ENCODE data around the gene MEGF9. TPM values are rescaled to one million over a fixed set of nuclear protein-coding genes. Genes with fewer than 3 reads are reported as not detected.

MEGF9 gene
- total RNA-seq, 1 donor from 2014 or later: 2.6 TPM

DNA sequence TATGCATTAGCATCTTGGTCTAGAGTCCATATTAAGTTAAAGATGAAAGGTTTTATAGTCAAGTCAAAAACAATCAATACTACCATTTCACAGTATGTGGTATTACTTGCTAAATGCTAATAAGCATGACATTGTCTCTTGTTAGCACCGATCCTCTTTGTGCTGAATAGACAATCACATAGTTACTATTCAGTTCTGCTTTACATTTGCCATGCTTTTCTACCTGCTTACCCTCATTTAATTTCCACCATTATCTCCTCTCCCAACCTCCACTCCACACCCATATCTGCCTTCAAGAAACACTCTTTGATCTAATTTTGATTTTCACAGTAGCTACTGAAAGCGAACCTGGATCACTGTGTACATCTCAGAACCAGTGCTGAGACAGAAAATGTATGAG, 16.8 kb downstream of the MEGF9 start:
- no peak overlapping the region for H3K4me3 Mint-ChIP-seq (ENCODE audit: unreplicated experiment)
- TF ChIP-seq, protein P1, sequence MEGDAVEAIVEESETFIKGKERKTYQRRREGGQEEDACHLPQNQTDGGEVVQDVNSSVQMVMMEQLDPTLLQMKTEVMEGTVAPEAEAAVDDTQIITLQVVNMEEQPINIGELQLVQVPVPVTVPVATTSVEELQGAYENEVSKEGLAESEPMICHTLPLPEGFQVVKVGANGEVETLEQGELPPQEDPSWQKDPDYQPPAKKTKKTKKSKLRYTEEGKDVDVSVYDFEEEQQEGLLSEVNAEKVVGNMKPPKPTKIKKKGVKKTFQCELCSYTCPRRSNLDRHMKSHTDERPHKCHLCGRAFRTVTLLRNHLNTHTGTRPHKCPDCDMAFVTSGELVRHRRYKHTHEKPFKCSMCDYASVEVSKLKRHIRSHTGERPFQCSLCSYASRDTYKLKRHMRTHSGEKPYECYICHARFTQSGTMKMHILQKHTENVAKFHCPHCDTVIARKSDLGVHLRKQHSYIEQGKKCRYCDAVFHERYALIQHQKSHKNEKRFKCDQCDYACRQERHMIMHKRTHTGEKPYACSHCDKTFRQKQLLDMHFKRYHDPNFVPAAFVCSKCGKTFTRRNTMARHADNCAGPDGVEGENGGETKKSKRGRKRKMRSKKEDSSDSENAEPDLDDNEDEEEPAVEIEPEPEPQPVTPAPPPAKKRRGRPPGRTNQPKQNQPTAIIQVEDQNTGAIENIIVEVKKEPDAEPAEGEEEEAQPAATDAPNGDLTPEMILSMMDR (IDR thresholded peaks at IDR 0.05; ENCODE audit: unreplicated experiment): no peak
- no peak for DNase-seq (ENCODE audit: low spot score)
- H3K36me3 Mint-ChIP-seq (ENCODE audit: low read depth, unreplicated experiment): no peaks in the 10 kb centered on the region
- H3K27me3 Mint-ChIP-seq (ENCODE audit: unreplicated experiment): no peaks in the 10 kb centered on the region
- peaks cover 8% of the 10 kb centered on the region for H3K4me1 Mint-ChIP-seq (ENCODE audit: unreplicated experiment)
- H3K27ac Mint-ChIP-seq (ENCODE audit: unreplicated experiment): no peak overlapping the region
- H3K9me3 Mint-ChIP-seq (ENCODE audit: unreplicated experiment): no peaks in the 10 kb centered on the region

DNA sequence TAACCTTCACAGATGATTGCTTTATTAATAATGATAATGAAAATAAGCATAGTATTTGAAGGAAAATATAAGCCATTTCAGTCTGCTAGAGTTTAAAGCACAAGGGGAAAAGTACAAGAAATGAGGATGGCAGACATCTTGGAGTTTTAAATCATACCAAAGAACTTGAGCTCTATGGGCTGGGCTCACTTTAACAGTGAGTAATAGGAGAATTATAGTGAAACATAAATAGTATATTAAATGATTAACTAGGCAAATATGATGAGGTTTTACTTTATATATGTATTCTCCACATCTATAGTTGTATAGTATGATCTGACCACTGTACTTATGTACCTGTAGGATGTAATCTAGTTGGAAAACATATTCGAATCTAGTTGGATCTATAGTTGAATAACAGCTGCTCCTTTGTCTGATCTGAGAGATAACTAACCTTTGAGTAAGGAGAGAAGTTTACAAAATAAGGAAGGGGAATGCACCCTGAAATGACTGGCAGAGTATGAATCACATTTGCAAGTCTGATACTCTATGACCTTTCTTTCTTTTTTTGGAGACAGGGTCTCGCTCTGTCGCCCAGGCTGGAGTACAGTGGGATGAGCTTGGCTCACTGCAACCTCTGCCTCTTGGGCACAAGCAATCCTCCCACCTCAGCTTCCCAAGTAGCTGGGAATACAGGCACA, 17.6 kb downstream of the MEGF9 start:
- H3K27ac Mint-ChIP-seq (ENCODE audit: unreplicated experiment): no peak overlapping the region
- H3K27me3 Mint-ChIP-seq (ENCODE audit: unreplicated experiment): peaks cover 2% of the 10 kb centered on the region
- no peak overlapping the region for H3K4me3 Mint-ChIP-seq (ENCODE audit: unreplicated experiment)
- DNase-seq (ENCODE audit: low spot score): no peak
- TF ChIP-seq, protein P1 (IDR thresholded peaks at IDR 0.05; ENCODE audit: unreplicated experiment): no peak
- H3K9me3 Mint-ChIP-seq (ENCODE audit: unreplicated experiment): no peaks in the 10 kb centered on the region
- peaks cover 9% of the 10 kb centered on the region for H3K4me1 Mint-ChIP-seq (ENCODE audit: unreplicated experiment)
- H3K36me3 Mint-ChIP-seq (ENCODE audit: low read depth, unreplicated experiment): no peaks in the 10 kb centered on the region

DNA sequence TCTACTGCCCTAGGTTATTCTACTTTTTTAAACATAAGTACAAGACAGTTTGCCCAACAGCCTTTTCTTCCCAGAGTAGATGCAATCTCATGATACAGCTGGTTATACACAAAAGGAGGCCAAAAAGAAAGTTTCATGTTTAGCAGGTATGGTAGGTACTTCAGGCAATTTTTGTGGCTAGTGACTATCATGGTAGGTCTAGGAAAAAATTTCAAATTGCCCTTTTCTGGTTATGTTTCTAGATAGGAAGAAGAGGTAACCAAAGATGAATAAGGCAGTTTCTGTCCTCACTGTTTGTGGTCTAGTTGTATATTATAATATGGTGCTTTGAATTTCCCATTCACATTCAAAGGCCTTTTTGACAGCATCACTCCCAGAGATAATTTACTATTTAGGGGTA, 19.7 kb downstream of the MEGF9 start:
- DNase-seq (ENCODE audit: low spot score): no peak
- Mint-ChIP-seq H3K4me3 (ENCODE audit: unreplicated experiment) (no peak overlapping the region), H3K27ac (ENCODE audit: unreplicated experiment) (no peak overlapping the region), H3K36me3 (ENCODE audit: low read depth, unreplicated experiment) (no peaks in the 10 kb centered on the region), H3K9me3 (ENCODE audit: unreplicated experiment) (no peaks in the 10 kb centered on the region), H3K27me3 (ENCODE audit: unreplicated experiment) (peaks cover 2% of the 10 kb centered on the region), H3K4me1 (ENCODE audit: unreplicated experiment) (peaks cover 9% of the 10 kb centered on the region)
- TF ChIP-seq, protein P1 (IDR thresholded peaks at IDR 0.05; ENCODE audit: unreplicated experiment): no peak

DNA sequence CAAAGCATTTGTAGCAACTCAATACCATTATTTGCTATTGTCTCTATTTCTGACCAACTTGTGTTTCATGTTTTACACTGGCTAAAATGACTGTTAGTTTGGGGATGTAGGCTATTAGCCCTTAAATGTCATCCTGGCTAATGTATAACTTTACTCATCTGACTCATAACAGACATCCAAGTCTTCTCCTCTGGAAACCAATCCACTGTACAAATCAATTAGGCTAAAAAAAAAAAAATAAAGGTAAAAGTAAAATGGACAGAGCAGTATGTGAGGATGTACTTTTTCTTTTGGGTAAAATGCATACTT, 20.6 kb downstream of the MEGF9 start:
- TF ChIP-seq, protein P1 (IDR thresholded peaks at IDR 0.05; ENCODE audit: unreplicated experiment): no peak
- Mint-ChIP-seq H3K36me3 (ENCODE audit: low read depth, unreplicated experiment) (no peaks in the 10 kb centered on the region), H3K27ac (ENCODE audit: unreplicated experiment) (no peak overlapping the region), H3K4me3 (ENCODE audit: unreplicated experiment) (no peak overlapping the region), H3K4me1 (ENCODE audit: unreplicated experiment) (peaks cover 9% of the 10 kb centered on the region), H3K27me3 (ENCODE audit: unreplicated experiment) (peaks cover 2% of the 10 kb centered on the region), H3K9me3 (ENCODE audit: unreplicated experiment) (no peaks in the 10 kb centered on the region)
- DNase-seq (ENCODE audit: low spot score): no peak

DNA sequence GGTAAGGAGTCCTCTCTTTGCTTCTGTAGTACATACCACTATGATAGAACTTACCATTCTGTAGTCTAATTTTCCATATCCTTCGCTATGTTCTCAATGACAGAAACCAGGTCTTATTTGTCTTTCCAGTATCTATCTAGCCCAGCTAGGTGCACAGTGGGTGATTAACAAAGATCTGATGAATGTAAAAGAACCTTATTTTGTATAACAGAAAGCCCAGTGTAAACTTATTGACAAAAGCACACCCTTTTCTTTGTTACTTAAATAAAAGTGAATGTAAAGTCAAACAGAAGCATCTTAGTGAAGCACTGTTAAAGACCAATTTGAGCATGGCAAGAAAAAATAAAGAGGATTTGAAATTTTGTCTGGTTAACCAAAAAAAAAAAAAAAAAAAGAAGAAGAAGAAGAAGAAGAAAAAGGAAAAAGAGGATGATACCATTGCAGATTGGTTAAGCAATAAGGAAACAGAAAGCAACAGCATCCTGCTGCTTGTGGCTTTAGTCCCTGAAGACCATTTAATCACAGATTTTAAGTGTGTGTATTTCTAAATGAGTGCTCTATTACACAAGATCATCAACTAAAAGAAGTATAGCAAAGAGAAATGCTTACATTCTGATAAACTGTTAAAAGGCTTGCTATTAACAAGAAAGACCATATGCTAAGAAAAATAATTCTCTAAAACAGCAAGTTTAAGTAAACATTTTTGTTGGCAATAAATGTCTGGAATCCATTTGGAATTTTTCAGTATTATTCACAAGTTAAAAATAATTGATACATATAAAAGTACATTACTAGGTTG, 21.2 kb downstream of the MEGF9 start:
- no peak overlapping the region for H3K4me3 Mint-ChIP-seq (ENCODE audit: unreplicated experiment)
- peaks cover 9% of the 10 kb centered on the region for H3K4me1 Mint-ChIP-seq (ENCODE audit: unreplicated experiment)
- H3K27ac Mint-ChIP-seq (ENCODE audit: unreplicated experiment): no peak overlapping the region
- TF ChIP-seq, protein P1 (IDR thresholded peaks at IDR 0.05; ENCODE audit: unreplicated experiment): no peak
- no peaks in the 10 kb centered on the region for H3K9me3 Mint-ChIP-seq (ENCODE audit: unreplicated experiment)
- no peaks in the 10 kb centered on the region for H3K36me3 Mint-ChIP-seq (ENCODE audit: low read depth, unreplicated experiment)
- peaks cover 2% of the 10 kb centered on the region for H3K27me3 Mint-ChIP-seq (ENCODE audit: unreplicated experiment)
- no peak for DNase-seq (ENCODE audit: low spot score)
